NCI-H2196 treated with DMSO at 0.1 percent for 48 hours (cell line): ENCODE data around the gene FCRL4.
"Not testable (repeated sequence)": the region's sequence is repeated elsewhere in the genome, so short reads cannot be mapped to it uniquely, and the experiment has no call there.

Source experiments
- DNase-seq: peaks from one replicate; lab custom pipeline; 2025; ENCODE audit not compliant: unreplicated experiment; lab: John Stamatoyannopoulos, UW

The FCRL4 gene

GRCh38 chr1:157551694-157552693 lies 45.9 kb downstream of the FCRL4 start, which contains the start of gene FCRL5:
FCRL5 (minus strand) TSS chr1:157552515; CDS start chr1:157552362, 153 bp downstream.
- no peak for DNase-seq

- not testable (repeated sequence) for DNase-seq
These were observed 49.8 kb downstream of the FCRL4 start for GRCh38 chr1:157548081-157548480.

DNA sequence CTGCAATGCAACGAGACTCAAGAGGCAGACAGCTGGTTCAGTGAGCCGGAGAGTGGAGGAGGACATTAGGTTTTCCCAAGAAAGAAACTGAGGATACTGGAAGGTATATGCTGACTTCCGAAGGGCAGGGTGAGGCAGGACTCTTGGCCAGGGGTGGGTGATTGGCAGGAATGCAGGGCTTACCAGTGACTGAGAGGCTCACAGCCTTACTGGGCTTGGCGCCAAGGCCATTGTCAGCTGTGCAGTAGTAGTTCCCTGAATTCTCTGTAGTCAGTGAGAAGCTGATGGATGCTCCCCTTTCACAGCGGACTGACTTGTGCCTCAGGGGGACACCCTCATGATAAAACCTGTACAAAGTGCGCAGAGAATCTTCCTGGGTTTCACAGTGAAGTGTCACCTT lies 55.2 kb downstream of the FCRL4 start:
- no peak for DNase-seq

DNA sequence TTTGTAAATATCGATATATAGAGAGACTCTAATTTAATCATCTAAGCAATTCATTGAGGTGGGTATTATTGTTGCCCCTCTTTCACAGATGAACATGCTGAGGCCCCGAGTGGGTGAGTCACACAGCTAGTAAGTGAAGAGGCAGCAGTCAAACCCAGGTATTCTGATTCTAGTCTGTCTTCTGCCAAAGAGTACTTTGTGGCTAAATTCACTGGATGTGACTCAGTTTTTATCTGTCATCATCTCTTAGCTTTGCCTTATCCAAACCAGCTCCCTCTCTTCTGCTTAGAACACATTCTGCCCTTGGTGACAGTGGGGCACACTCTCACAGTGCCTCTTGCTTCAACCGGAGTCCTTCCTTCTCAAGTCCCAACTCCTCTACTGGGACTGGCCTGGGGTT lies 57.0 kb downstream of the FCRL4 start:
- DNase-seq, result no peak

GRCh38 chr1:157540160-157540748 lies 57.6 kb downstream of the FCRL4 start:
- no peak for DNase-seq

GRCh38 chr1:157539568-157539967 lies 58.3 kb downstream of the FCRL4 start:
- DNase-seq, result no peak

DNA sequence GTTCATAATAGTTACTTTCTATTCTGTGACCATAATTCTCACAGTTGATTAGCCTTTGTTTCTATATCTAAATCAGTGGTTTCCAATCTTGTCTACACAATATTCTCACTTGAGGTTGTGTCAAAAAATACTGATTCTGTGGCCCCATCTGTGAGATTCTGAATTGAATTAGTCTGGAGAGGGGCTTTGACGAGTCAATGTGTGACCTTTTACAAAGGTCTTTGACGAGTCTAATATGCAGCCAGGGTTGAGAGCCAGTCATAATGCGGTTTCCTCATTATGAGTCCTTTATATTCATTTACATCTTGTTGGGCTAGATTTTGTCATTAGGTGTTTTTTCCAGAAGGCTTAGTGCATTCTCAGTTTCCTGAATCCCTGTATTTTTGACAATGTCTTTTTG lies 65.3 kb downstream of the FCRL4 start:
- DNase-seq, result no peak

DNA sequence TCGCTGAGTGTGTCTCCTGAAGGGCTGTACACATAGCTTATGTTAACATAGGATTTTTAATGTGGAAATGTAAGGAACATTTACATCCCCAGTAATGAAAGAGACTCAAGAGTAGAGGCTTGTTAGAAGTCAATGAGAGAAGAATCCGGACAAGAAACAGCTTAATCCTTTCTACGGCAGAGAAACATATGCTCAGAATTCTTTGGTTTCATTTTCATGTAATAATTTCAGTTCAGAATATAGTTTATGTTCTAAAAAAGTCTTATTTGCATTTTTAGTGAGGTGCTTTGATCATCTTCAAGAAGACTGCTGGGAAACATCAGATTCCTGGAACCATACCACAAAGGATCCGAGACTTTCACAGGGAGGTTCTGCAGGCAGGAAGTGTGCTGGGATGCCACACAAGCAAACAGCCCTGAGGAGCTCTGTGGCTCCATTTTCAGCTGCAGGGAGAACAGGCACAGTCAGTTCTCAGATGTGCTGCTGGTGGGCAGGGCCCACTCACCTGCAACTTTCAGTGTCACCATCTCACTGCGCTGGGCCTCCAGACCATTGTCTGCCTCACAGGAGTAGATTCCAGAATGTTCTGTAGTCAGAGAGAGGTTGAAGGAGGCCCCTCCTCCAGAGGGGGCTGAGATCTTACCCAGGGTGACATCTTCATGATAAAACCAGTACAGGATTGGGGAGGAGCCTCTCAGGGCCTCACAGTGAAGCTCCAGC lies 74.0 kb downstream of the FCRL4 start:
- DNase-seq, result no peak
